ENCODE data around the gene CUL1.

CUL1 gene

GRCh38 chr7:148799893-148800555 is 101.3 kb downstream of the CUL1 start:
- no peak for TF ChIP-seq ZFX (IDR thresholded peaks at IDR 0.05; ENCODE audit: borderline replicate concordance)
- TF ChIP-seq CTCF (IDR thresholded peaks at IDR 0.05) = no peak
- H3K27ac ChIP-seq = no peak overlapping the region

GRCh38 chr7:148800677-148801076 is 102.0 kb downstream of the CUL1 start:
- H3K27ac ChIP-seq = no peak overlapping the region
- TF ChIP-seq CTCF (IDR thresholded peaks at IDR 0.05) = no peak
- no peak for TF ChIP-seq ZFX (IDR thresholded peaks at IDR 0.05; ENCODE audit: borderline replicate concordance)

- TF ChIP-seq ZFX (IDR thresholded peaks at IDR 0.05; ENCODE audit: borderline replicate concordance) (no peak), CTCF (IDR thresholded peaks at IDR 0.05) (no peak)
- H3K27ac ChIP-seq = no peak overlapping the region
These were observed 103.4 kb downstream of the CUL1 start for GRCh38 chr7:148802101-148802493.

- TF ChIP-seq CTCF (IDR thresholded peaks at IDR 0.05) = no peak
- TF ChIP-seq ZFX (IDR thresholded peaks at IDR 0.05; ENCODE audit: borderline replicate concordance) = no peak
These were observed 104.4 kb downstream of the CUL1 start for GRCh38 chr7:148803094-148803493.

GRCh38 chr7:148804343-148805235 is 105.9 kb downstream of the CUL1 start:
- TF ChIP-seq CTCF (IDR thresholded peaks at IDR 0.05) = no peak
- no peak for TF ChIP-seq ZFX (IDR thresholded peaks at IDR 0.05; ENCODE audit: borderline replicate concordance)
- H3K27ac ChIP-seq = peak overlapping the region; percentile 14; the same call in 1 of the 2 replicates

More at GRCh38 chr7:148803094-148803493, 104.4 kb downstream of the CUL1 start:
- peak overlapping the region; percentile 22; the same call in 1 of the 2 replicates for H3K27ac ChIP-seq

GRCh38 chr7:148806187-148806586 is 107.5 kb downstream of the CUL1 start:
- no peak overlapping the region for H3K27ac ChIP-seq
- TF ChIP-seq CTCF (IDR thresholded peaks at IDR 0.05) (no peak), ZFX (IDR thresholded peaks at IDR 0.05; ENCODE audit: borderline replicate concordance) (no peak)

- no peak overlapping the region for H3K27ac ChIP-seq
- TF ChIP-seq ZFX (IDR thresholded peaks at IDR 0.05; ENCODE audit: borderline replicate concordance) (no peak), CTCF (IDR thresholded peaks at IDR 0.05) (no peak)
These were observed 108.7 kb downstream of the CUL1 start for GRCh38 chr7:148807436-148807835.
